Measurements from ENCODE around the gene SETD1A.

SETD1A gene

DNA sequence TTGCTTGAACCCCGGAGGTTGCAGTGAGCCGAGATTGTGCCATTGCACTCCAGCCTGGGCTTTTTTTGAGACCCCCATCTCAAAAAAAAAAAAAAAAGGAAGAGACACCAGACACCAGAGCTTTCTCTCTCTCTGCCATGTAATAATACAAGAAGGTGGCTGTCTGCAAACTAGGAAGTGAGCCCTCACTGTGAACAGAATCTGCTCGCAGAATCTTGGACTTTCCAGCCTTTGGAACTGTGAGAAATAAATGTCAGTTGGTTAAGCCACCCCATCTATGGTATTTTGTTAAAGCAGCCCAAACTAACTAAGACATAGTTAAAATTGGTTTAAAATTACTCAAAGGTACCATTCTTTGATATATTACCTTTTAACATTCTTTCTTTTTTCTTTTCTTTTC lies 63.0 kb downstream of the SETD1A start:
- Histone ChIP-seq H3K36me3 (ENCODE audit: low read depth) (no peaks in the 10 kb centered on the region), H3K27ac (ENCODE audit: poor library complexity, severe bottlenecking) (no peak overlapping the region), H3K27me3 (ENCODE audit: insufficient read depth, poor library complexity, severe bottlenecking) (no peaks in the 10 kb centered on the region), H3K4me1 (ENCODE audit: insufficient read depth, poor library complexity, severe bottlenecking) (no peaks in the 10 kb centered on the region), H3K9me3 (ENCODE audit: severe bottlenecking) (no peaks in the 10 kb centered on the region), H3K4me3 (ENCODE audit: severe bottlenecking) (no peak overlapping the region)
- DNase-seq (ENCODE audit: low spot score) (no peak), ATAC-seq (ENCODE audit: low read depth) (no peak)
- TF ChIP-seq, protein P1, sequence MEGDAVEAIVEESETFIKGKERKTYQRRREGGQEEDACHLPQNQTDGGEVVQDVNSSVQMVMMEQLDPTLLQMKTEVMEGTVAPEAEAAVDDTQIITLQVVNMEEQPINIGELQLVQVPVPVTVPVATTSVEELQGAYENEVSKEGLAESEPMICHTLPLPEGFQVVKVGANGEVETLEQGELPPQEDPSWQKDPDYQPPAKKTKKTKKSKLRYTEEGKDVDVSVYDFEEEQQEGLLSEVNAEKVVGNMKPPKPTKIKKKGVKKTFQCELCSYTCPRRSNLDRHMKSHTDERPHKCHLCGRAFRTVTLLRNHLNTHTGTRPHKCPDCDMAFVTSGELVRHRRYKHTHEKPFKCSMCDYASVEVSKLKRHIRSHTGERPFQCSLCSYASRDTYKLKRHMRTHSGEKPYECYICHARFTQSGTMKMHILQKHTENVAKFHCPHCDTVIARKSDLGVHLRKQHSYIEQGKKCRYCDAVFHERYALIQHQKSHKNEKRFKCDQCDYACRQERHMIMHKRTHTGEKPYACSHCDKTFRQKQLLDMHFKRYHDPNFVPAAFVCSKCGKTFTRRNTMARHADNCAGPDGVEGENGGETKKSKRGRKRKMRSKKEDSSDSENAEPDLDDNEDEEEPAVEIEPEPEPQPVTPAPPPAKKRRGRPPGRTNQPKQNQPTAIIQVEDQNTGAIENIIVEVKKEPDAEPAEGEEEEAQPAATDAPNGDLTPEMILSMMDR (IDR thresholded peaks at IDR 0.05; ENCODE audit: poor library complexity, severe bottlenecking), result no peak

DNA sequence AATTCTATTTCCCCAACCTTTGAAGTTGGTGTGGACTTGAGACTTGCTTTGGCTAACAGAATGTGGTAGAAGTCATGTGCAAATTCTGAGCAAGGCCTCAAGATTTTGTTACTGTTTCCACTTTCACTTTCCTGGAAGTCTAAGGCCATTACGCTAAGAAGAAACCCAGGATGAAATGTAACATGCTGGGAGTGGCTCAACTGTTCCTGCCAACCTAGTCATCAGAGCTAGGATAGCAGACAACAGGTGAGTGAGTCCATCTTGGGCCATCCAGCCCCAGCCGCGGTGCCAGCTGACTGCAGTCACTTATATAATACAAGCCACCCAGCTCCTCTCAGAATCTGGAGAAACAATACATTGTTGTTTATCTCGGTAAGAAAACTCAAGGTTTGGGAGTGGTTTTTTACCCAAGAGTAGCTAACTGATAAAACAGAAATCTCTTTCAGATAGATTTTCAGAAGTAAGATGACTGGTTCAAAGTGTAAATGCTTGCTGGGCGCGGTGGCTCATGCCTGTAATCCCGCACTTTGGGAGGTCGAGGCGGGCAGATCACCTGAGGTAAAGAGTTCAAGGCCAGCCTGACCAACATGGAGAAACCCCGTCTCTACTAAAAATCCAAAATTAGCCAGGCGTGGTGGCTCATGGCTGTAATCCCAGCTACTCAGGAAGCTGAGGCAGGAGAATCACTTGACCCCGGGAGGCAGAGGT lies 65.1 kb downstream of the SETD1A start:
- TF ChIP-seq, protein P1 (IDR thresholded peaks at IDR 0.05; ENCODE audit: poor library complexity, severe bottlenecking), result no peak
- no peaks in the 10 kb centered on the region for H3K36me3 ChIP-seq (ENCODE audit: low read depth)
- DNase-seq (ENCODE audit: low spot score), result no peak
- H3K27ac ChIP-seq (ENCODE audit: poor library complexity, severe bottlenecking), result no peak overlapping the region
- H3K4me1 ChIP-seq (ENCODE audit: insufficient read depth, poor library complexity, severe bottlenecking), result no peaks in the 10 kb centered on the region
- no peaks in the 10 kb centered on the region for H3K27me3 ChIP-seq (ENCODE audit: insufficient read depth, poor library complexity, severe bottlenecking)
- no peak for ATAC-seq (ENCODE audit: low read depth)
- no peak overlapping the region for H3K4me3 ChIP-seq (ENCODE audit: severe bottlenecking)
- no peaks in the 10 kb centered on the region for H3K9me3 ChIP-seq (ENCODE audit: severe bottlenecking)

DNA sequence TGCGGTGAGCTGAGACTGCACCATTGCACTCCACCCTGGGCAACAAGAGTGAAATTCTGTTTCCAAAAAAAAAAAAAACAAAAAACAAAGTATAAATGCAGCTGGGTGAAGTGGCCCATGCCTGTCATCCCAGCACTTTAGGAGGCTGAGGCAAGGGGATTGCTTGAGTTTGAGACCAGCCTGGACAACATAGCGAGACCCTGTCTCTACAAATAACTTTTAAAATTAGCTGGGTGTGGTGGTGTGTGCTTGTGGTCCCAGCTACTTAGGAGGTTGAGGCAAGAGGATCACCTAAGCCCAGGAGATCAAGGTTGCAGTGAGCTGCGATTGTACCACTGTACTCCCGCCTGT lies 65.7 kb downstream of the SETD1A start:
- Histone ChIP-seq H3K27me3 (ENCODE audit: insufficient read depth, poor library complexity, severe bottlenecking) (no peaks in the 10 kb centered on the region), H3K36me3 (ENCODE audit: low read depth) (no peaks in the 10 kb centered on the region), H3K4me3 (ENCODE audit: severe bottlenecking) (no peak overlapping the region), H3K4me1 (ENCODE audit: insufficient read depth, poor library complexity, severe bottlenecking) (no peaks in the 10 kb centered on the region), H3K27ac (ENCODE audit: poor library complexity, severe bottlenecking) (no peak overlapping the region), H3K9me3 (ENCODE audit: severe bottlenecking) (no peaks in the 10 kb centered on the region)
- TF ChIP-seq, protein P1 (IDR thresholded peaks at IDR 0.05; ENCODE audit: poor library complexity, severe bottlenecking), result no peak
- DNase-seq (ENCODE audit: low spot score) (no peak), ATAC-seq (ENCODE audit: low read depth) (no peak)

DNA sequence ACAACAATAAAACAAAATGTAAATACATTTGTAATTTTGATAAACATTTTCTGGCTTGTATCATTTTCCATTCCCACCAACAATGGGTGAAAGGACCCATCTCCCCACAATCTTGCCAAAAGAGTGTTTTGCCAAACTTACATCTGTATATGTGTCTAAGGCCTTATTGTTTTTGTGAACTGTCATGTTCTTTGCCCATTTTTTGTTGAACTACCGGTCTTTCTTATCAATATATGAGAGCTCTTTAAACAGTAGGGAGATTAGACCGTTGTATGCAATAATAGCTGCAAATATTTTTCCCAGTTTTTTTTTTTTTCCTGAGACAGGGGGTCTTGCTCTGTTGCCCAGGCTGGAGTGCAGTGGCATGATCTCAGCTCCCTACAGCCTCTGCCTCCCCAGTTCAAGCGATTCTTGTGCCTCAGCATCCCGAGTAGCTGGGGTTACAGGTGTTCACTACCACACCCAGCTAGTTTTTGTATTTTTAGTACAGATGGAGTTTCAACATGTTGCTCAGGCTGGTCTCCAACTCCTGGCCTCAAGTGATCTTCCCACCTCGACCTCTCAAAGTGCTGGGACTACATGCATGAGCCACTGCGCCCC lies 66.2 kb downstream of the SETD1A start:
- no peak overlapping the region for H3K4me3 ChIP-seq (ENCODE audit: severe bottlenecking)
- no peaks in the 10 kb centered on the region for H3K27me3 ChIP-seq (ENCODE audit: insufficient read depth, poor library complexity, severe bottlenecking)
- no peaks in the 10 kb centered on the region for H3K9me3 ChIP-seq (ENCODE audit: severe bottlenecking)
- ATAC-seq (ENCODE audit: low read depth) (no peak), DNase-seq (ENCODE audit: low spot score) (no peak)
- H3K36me3 ChIP-seq (ENCODE audit: low read depth), result no peaks in the 10 kb centered on the region
- H3K4me1 ChIP-seq (ENCODE audit: insufficient read depth, poor library complexity, severe bottlenecking), result no peaks in the 10 kb centered on the region
- TF ChIP-seq, protein P1 (IDR thresholded peaks at IDR 0.05; ENCODE audit: poor library complexity, severe bottlenecking), result no peak
- no peak overlapping the region for H3K27ac ChIP-seq (ENCODE audit: poor library complexity, severe bottlenecking)

DNA sequence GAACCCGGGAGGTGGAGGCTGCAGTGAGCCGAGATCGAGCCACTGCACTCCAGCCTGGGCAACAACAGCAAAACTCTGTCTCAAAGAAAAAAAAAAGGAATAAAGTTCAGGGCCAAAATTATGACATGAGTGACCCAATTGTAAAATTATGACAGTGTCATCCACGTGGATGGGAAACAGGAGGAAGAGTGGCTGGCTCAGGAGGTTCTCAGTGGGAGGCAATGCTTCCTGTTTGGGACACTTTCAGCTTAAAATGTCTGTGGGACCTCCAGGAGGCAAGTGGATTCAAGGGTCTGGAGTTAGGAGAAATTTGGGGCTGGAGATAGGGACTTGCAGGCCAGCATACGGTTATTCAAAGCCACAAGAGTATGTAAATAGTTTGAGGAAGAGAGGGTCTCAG lies 67.8 kb downstream of the SETD1A start:
- no peaks in the 10 kb centered on the region for H3K4me1 ChIP-seq (ENCODE audit: insufficient read depth, poor library complexity, severe bottlenecking)
- no peak overlapping the region for H3K4me3 ChIP-seq (ENCODE audit: severe bottlenecking)
- H3K27me3 ChIP-seq (ENCODE audit: insufficient read depth, poor library complexity, severe bottlenecking), result no peaks in the 10 kb centered on the region
- no peak for ATAC-seq (ENCODE audit: low read depth)
- H3K27ac ChIP-seq (ENCODE audit: poor library complexity, severe bottlenecking), result no peak overlapping the region
- DNase-seq (ENCODE audit: low spot score), result no peak
- no peaks in the 10 kb centered on the region for H3K36me3 ChIP-seq (ENCODE audit: low read depth)
- TF ChIP-seq, protein P1 (IDR thresholded peaks at IDR 0.05; ENCODE audit: poor library complexity, severe bottlenecking), result no peak
- H3K9me3 ChIP-seq (ENCODE audit: severe bottlenecking), result no peaks in the 10 kb centered on the region

Data from RWPE2 (cell line).